ENCODE measurements around the gene PPP1R1C.
"Not testable (repeated sequence)": the region's sequence is repeated elsewhere in the genome, so short reads cannot be mapped to it uniquely, and the experiment has no call there.

PPP1R1C gene

GRCh38 chr2:182015334-182016109 lies 29.9 kb downstream of the PPP1R1C start:
- no peak for DNase-seq

GRCh38 chr2:182018218-182018617 lies 32.6 kb downstream of the PPP1R1C start:
- DNase-seq, result no peak

GRCh38 chr2:182019731-182020130 lies 34.1 kb downstream of the PPP1R1C start:
- DNase-seq, result no peak

- DNase-seq, result no peak
Observed at GRCh38 chr2:182020286-182021070, 34.8 kb downstream of the PPP1R1C start.

GRCh38 chr2:182023235-182023634 lies 37.6 kb downstream of the PPP1R1C start:
- DNase-seq, result no peak

GRCh38 chr2:182030875-182031274 lies 45.2 kb downstream of the PPP1R1C start:
- DNase-seq, result not testable (repeated sequence)

- DNase-seq, result no peak
Observed at GRCh38 chr2:182031956-182032355, 46.3 kb downstream of the PPP1R1C start.

- DNase-seq, result no peak
Observed at GRCh38 chr2:182033449-182033848, 47.8 kb downstream of the PPP1R1C start.

GRCh38 chr2:182038576-182038975 lies 52.9 kb downstream of the PPP1R1C start:
- no peak for DNase-seq

- no peak for DNase-seq
Observed at GRCh38 chr2:182043021-182043420, 57.4 kb downstream of the PPP1R1C start.

- no peak for DNase-seq
Observed at GRCh38 chr2:182043861-182044260, 58.2 kb downstream of the PPP1R1C start.

- no peak for DNase-seq
Observed at GRCh38 chr2:182047544-182047943, 61.9 kb downstream of the PPP1R1C start.

GRCh38 chr2:182048088-182048487 lies 62.4 kb downstream of the PPP1R1C start:
- DNase-seq, result no peak

GRCh38 chr2:182048621-182049020 lies 63.0 kb downstream of the PPP1R1C start:
- DNase-seq, result no peak

GRCh38 chr2:182049372-182050148 lies 63.9 kb downstream of the PPP1R1C start:
- DNase-seq, result no peak

- no peak for DNase-seq
Observed at GRCh38 chr2:182050333-182051135, 64.9 kb downstream of the PPP1R1C start.

- DNase-seq, result no peak
Observed at GRCh38 chr2:182055993-182056392, 70.3 kb downstream of the PPP1R1C start.

- DNase-seq, result no peak
Observed at GRCh38 chr2:182057002-182057401, 71.3 kb downstream of the PPP1R1C start.

GRCh38 chr2:182058056-182058455 lies 72.4 kb downstream of the PPP1R1C start:
- no peak for DNase-seq

- no peak for DNase-seq
Observed at GRCh38 chr2:182061739-182062138, 76.1 kb downstream of the PPP1R1C start.

- DNase-seq, result no peak
Observed at GRCh38 chr2:182062329-182062972, 76.8 kb downstream of the PPP1R1C start.
